CD14-positive monocyte (primary cell): ENCODE data around the gene C9orf153. TPM values are rescaled to one million over a fixed set of nuclear protein-coding genes. Genes with fewer than 3 reads are reported as not detected.

Experiments
- DNase-seq, 3 donors: peaks; one replicate each; pipeline ENCODE4 v3.0.0-alpha.2; 2011 to 2022
- H2AFZ ChIP-seq: 2 replicates; pipeline ENCODE4 v1.6.0; 2012; ENCODE audit warnings: mild to moderate bottlenecking, low read depth, low read length, inconsistent platforms; ENCODE audit not compliant: insufficient read depth, poor library complexity, severe bottlenecking
- H3K27ac ChIP-seq, 2 donors: 1 replicate in 1 of 2; 2 replicates in 1 of 2; pipeline ENCODE4 v1.5.1; 2012 to 2013; ENCODE audit warnings: low read length in 2 of 2, control low read depth in 1 of 2, inconsistent platforms in 1 of 2, low read depth in 1 of 2, mild to moderate bottlenecking in 1 of 2
- H3K27me3 ChIP-seq, 2 donors: one replicate each; pipeline versions ENCODE4 v1.6.0 to v1.6.1; 2011 to 2013; ENCODE audit warnings: low read length in 2 of 2; ENCODE audit not compliant: control insufficient read depth in 2 of 2, insufficient read depth in 2 of 2
- H3K36me3 ChIP-seq, 2 donors: replicated peaks in 1 of 2; 1 replicate in 1 of 2; 2 replicates in 1 of 2; pipeline versions ENCODE4 v1.5.1 to v1.6.1; 2012 to 2013; ENCODE audit warnings: low read length in 2 of 2, control low read depth in 1 of 2, inconsistent platforms in 1 of 2, mild to moderate bottlenecking in 1 of 2; ENCODE audit not compliant: insufficient read depth in 2 of 2, control insufficient read depth in 1 of 2
- H3K4me1 ChIP-seq, 2 donors: 1 replicate in 1 of 2; 2 replicates in 1 of 2; pipeline versions ENCODE4 v1.5.1 to v1.6.1; 2012 to 2013; ENCODE audit warnings: low read length in 2 of 2, control low read depth in 1 of 2, inconsistent platforms in 1 of 2, mild to moderate bottlenecking in 1 of 2, moderate library complexity in 1 of 2; ENCODE audit not compliant: insufficient read depth in 2 of 2, control insufficient read depth in 1 of 2
- H3K4me2 ChIP-seq: replicated peaks from 2 replicates; pipeline ENCODE3; 2012; ENCODE audit warnings: low read length, moderate library complexity, mild to moderate bottlenecking; ENCODE audit not compliant: poor library complexity, severe bottlenecking; ENCODE audit errors: extremely low read depth
- H3K4me3 ChIP-seq, 3 experiments: fragments of 200-600 bp in 1 of 3; sonication (generic) in 1 of 3; replicated peaks in 1 of 3; 1 replicate in 2 of 3; 2 replicates in 1 of 3; pipeline ENCODE4 v1.5.1; 2011 to 2013; ENCODE audit warnings: low read length in 3 of 3, mild to moderate bottlenecking in 3 of 3, control low read depth in 2 of 3, low read depth in 2 of 3, inconsistent platforms in 1 of 3, moderate library complexity in 1 of 3
- H3K79me2 ChIP-seq: 2 replicates; pipeline ENCODE4 v1.6.0; 2012; ENCODE audit warnings: mild to moderate bottlenecking, control low read depth, inconsistent platforms, low read length, moderate library complexity; ENCODE audit not compliant: insufficient read depth
- H3K9ac ChIP-seq: 2 replicates; pipeline ENCODE4 v1.6.0; 2017; ENCODE audit warnings: low read length, mild to moderate bottlenecking; ENCODE audit not compliant: insufficient read depth, poor library complexity, severe bottlenecking
- H3K9me3 ChIP-seq, 2 donors: replicated peaks in 1 of 2; 1 replicate in 1 of 2; 2 replicates in 1 of 2; pipeline versions ENCODE4 v1.5.1 to v1.6.1; 2012 to 2013; ENCODE audit warnings: low read length in 2 of 2, control low read depth in 1 of 2; ENCODE audit not compliant: control insufficient read depth in 1 of 2, insufficient read depth in 1 of 2
- H4K20me1 ChIP-seq: 2 replicates; pipeline ENCODE4 v1.6.0; 2012; ENCODE audit warnings: mild to moderate bottlenecking, low read length, control low read depth, moderate library complexity; ENCODE audit not compliant: insufficient read depth
- H3K27ac Mint-ChIP-seq, 7 donors: one replicate each; pipeline ENCODE4 v1.8.0; 2020; ENCODE audit warnings: mild to moderate bottlenecking in 7 of 7, mixed read lengths in 7 of 7, moderate library complexity in 6 of 7, inconsistent platforms in 2 of 7
- H3K27me3 Mint-ChIP-seq, 3 donors: one replicate each; pipeline ENCODE4 v1.8.0; 2021 to 2022; ENCODE audit warnings: low read depth in 3 of 3, mild to moderate bottlenecking in 3 of 3, mixed read lengths in 3 of 3, moderate library complexity in 3 of 3, inconsistent platforms in 1 of 3
- H3K36me3 Mint-ChIP-seq, 2 donors: one replicate each; pipeline ENCODE4 v1.8.0; 2020; ENCODE audit warnings: mixed read lengths in 2 of 2, inconsistent platforms in 1 of 2, mild to moderate bottlenecking in 1 of 2
- H3K4me1 Mint-ChIP-seq: one replicate; pipeline ENCODE4 v1.8.0; 2020; ENCODE audit warnings: mild to moderate bottlenecking, mixed read lengths
- H3K4me3 Mint-ChIP-seq, 2 donors: one replicate each; pipeline ENCODE4 v1.8.0; 2020; ENCODE audit warnings: mild to moderate bottlenecking in 2 of 2, mixed read lengths in 2 of 2, moderate library complexity in 1 of 2
- H3K9me3 Mint-ChIP-seq, 7 donors: one replicate each; pipeline ENCODE4 v1.8.0; 2020 to 2022; ENCODE audit warnings: mixed read lengths in 7 of 7, mild to moderate bottlenecking in 6 of 7, moderate library complexity in 6 of 7, inconsistent platforms in 2 of 7
- CTCF ChIP-seq: fragments of 200-600 bp; IDR thresholded peaks from one replicate; pipeline ENCODE4 v1.8.0; 2022; ENCODE audit warnings: antibody characterized with exemption, mild to moderate bottlenecking
- WGBS: methylation state at CpG from one replicate; pipeline ENCODE4 v1.1.5; 2013; ENCODE audit warnings: missing lambda C conversion rate; ENCODE audit not compliant: insufficient coverage; 5-methylcytosine and 5-hydroxymethylcytosine counted together
- intact Hi-C, 2 donors: fragments of 100-400 bp; cut with micrococcal nuclease; formaldehyde crosslinking; loops; one replicate each; pipeline versions ENCODE4 v1.15.0 to v1.15.1; 2023
- polyA plus RNA-seq, 3 donors: library from polyadenylated mRNA; depleted of rRNA in 1 of 3; unstranded in 2 of 3; stranded (reverse) in 1 of 3; fragments of 300-500 nt in 2 of 3; fragments of >200 nt in 1 of 3; fragmentation: Illumina TruSeq in 2 of 3; gene quantifications; 1 replicate in 2 of 3; 2 replicates in 1 of 3; pipeline ENCODE4 v1.2.3, GENCODE V29; 2012 to 2021

The C9orf153 gene
- polyA plus RNA-seq, 3 donors: not detected

- no peaks in the 10 kb centered on the region for H3K9me3 ChIP-seq
- no peak for DNase-seq
- H3K27ac ChIP-seq: no peak overlapping the region
- WGBS: 100% methylated on average over 1 of the region's 10 CpGs
- H3K4me2 ChIP-seq: no peak overlapping the region
- H2AFZ ChIP-seq: no peak overlapping the region
- no peak for TF ChIP-seq CTCF
- H3K4me1 ChIP-seq: no peaks in the 10 kb centered on the region
- Mint-ChIP-seq H3K27me3 (peaks cover 0 to 2% (median 2%) of the 10 kb centered on the region in 3 donors), H3K4me1 (peaks cover 4% of the 10 kb centered on the region), H3K27ac (peak overlapping the region in 1 of 7 donors; percentile 73), H3K36me3 (no peaks in the 10 kb centered on the region), H3K9me3 (peaks cover 0 to under 1% (median 0%) of the 10 kb centered on the region in 7 donors), H3K4me3 (no peak overlapping the region)
- intact Hi-C loops: no loop called here
- H3K4me3 ChIP-seq: no peak overlapping the region
- H3K79me2 ChIP-seq: no peaks in the 10 kb centered on the region
- no peaks in the 10 kb centered on the region for H3K36me3 ChIP-seq
- no peaks in the 10 kb centered on the region for H3K27me3 ChIP-seq
- no peak overlapping the region for H3K9ac ChIP-seq
- no peaks in the 10 kb centered on the region for H4K20me1 ChIP-seq
Observed at GRCh38 chr9:86238861-86239770, 20.3 kb downstream of the C9orf153 start.

- 89% methylated on average over 1 of the region's 2 CpGs for WGBS
- Mint-ChIP-seq H3K27ac (no peak overlapping the region), H3K27me3 (peaks cover 0 to 3% (median 2%) of the 10 kb centered on the region in 3 donors), H3K4me1 (no peaks in the 10 kb centered on the region), H3K9me3 (peaks cover 4 to 10% (median 4%) of the 10 kb centered on the region in 7 donors), H3K36me3 (no peaks in the 10 kb centered on the region), H3K4me3 (no peak overlapping the region)
- H3K9ac ChIP-seq: no peak overlapping the region
- H3K79me2 ChIP-seq: no peaks in the 10 kb centered on the region
- no peak for TF ChIP-seq CTCF
- peaks cover 0 to 4% of the 10 kb centered on the region in 2 donors for H3K9me3 ChIP-seq
- intact Hi-C loops: no loop called here
- no peak overlapping the region for H3K4me3 ChIP-seq
- H4K20me1 ChIP-seq: no peaks in the 10 kb centered on the region
- H3K27ac ChIP-seq: no peak overlapping the region
- H3K4me2 ChIP-seq: no peak overlapping the region
- DNase-seq: no peak
- no peaks in the 10 kb centered on the region for H3K36me3 ChIP-seq
- no peaks in the 10 kb centered on the region for H3K27me3 ChIP-seq
- H3K4me1 ChIP-seq: no peaks in the 10 kb centered on the region
- H2AFZ ChIP-seq: no peak overlapping the region
Observed at GRCh38 chr9:86230858-86231257, 28.6 kb downstream of the C9orf153 start.
